Effector memory CD4-positive, alpha-beta T cell (primary cell): ENCODE results near the gene SEL1L3.

Source experiments
- DNase-seq, 3 donors: peaks; one replicate each; pipeline ENCODE4 v3.0.0-alpha.2; 2020
- H3K27ac ChIP-seq: 2 replicates; pipeline ENCODE4 v1.7.0; 2013; ENCODE audit warnings: mild to moderate bottlenecking, low read length, moderate library complexity; ENCODE audit not compliant: insufficient read depth, poor library complexity, severe bottlenecking
- H3K27me3 ChIP-seq: replicated peaks from 2 replicates; pipeline ENCODE4 v1.7.0; 2013; ENCODE audit warnings: mild to moderate bottlenecking, low read length; ENCODE audit not compliant: insufficient read depth, control insufficient read depth, poor library complexity, severe bottlenecking
- H3K36me3 ChIP-seq: 2 replicates; pipeline ENCODE4 v1.7.0; 2013; ENCODE audit warnings: mild to moderate bottlenecking, low read length, moderate library complexity; ENCODE audit not compliant: control insufficient read depth, insufficient read depth
- H3K4me1 ChIP-seq: 2 replicates; pipeline ENCODE4 v1.7.0; 2013; ENCODE audit warnings: low read length, mild to moderate bottlenecking; ENCODE audit not compliant: control insufficient read depth, insufficient read depth, poor library complexity, severe bottlenecking
- H3K4me3 ChIP-seq: 2 replicates; pipeline ENCODE4 v1.7.0; 2013; ENCODE audit warnings: low read length, low read depth, mild to moderate bottlenecking; ENCODE audit not compliant: insufficient read depth, poor library complexity, severe bottlenecking
- H3K9me3 ChIP-seq: 2 replicates; pipeline ENCODE4 v1.7.0; 2013; ENCODE audit warnings: mild to moderate bottlenecking, low read length, moderate library complexity; ENCODE audit not compliant: control insufficient read depth

The SEL1L3 gene

GRCh38 chr4:25811374-25811690, 51.5 kb downstream of the SEL1L3 start:
- peaks cover 38% of the 10 kb centered on the region for H3K36me3 ChIP-seq
- H3K27me3 ChIP-seq: no peaks in the 10 kb centered on the region
- no peaks in the 10 kb centered on the region for H3K9me3 ChIP-seq
- H3K4me1 ChIP-seq: no peaks in the 10 kb centered on the region
- no peak overlapping the region for H3K27ac ChIP-seq
- no peak for DNase-seq
- no peak overlapping the region for H3K4me3 ChIP-seq

- H3K9me3 ChIP-seq: no peaks in the 10 kb centered on the region
- no peaks in the 10 kb centered on the region for H3K27me3 ChIP-seq
- peaks cover 38% of the 10 kb centered on the region for H3K36me3 ChIP-seq
- no peaks in the 10 kb centered on the region for H3K4me1 ChIP-seq
- no peak overlapping the region for H3K27ac ChIP-seq
- no peak for DNase-seq
- no peak overlapping the region for H3K4me3 ChIP-seq
Observed at GRCh38 chr4:25810461-25811373, 52.1 kb downstream of the SEL1L3 start.

GRCh38 chr4:25809996-25810395, 52.8 kb downstream of the SEL1L3 start:
- Histone ChIP-seq H3K4me3 (no peak overlapping the region), H3K9me3 (no peaks in the 10 kb centered on the region), H3K27ac (no peak overlapping the region), H3K36me3 (peaks cover 39% of the 10 kb centered on the region), H3K4me1 (no peaks in the 10 kb centered on the region), H3K27me3 (no peaks in the 10 kb centered on the region)
- DNase-seq: no peak

- H3K9me3 ChIP-seq: no peaks in the 10 kb centered on the region
- H3K36me3 ChIP-seq: peaks cover 49% of the 10 kb centered on the region
- no peak for DNase-seq
- no peak overlapping the region for H3K27ac ChIP-seq
- no peaks in the 10 kb centered on the region for H3K4me1 ChIP-seq
- H3K4me3 ChIP-seq: no peak overlapping the region
- no peaks in the 10 kb centered on the region for H3K27me3 ChIP-seq
Observed at GRCh38 chr4:25807102-25807728, 55.6 kb downstream of the SEL1L3 start.

GRCh38 chr4:25805255-25805860, 57.4 kb downstream of the SEL1L3 start:
- no peaks in the 10 kb centered on the region for H3K4me1 ChIP-seq
- no peak overlapping the region for H3K4me3 ChIP-seq
- DNase-seq: no peak

GRCh38 chr4:25803720-25804225, 59.0 kb downstream of the SEL1L3 start:
- H3K36me3 ChIP-seq: peaks cover 52% of the 10 kb centered on the region
- no peaks in the 10 kb centered on the region for H3K4me1 ChIP-seq
- DNase-seq: no peak
- H3K4me3 ChIP-seq: no peak overlapping the region
- no peaks in the 10 kb centered on the region for H3K27me3 ChIP-seq
- no peak overlapping the region for H3K27ac ChIP-seq
- H3K9me3 ChIP-seq: no peaks in the 10 kb centered on the region

More at GRCh38 chr4:25805255-25805860, 57.4 kb downstream of the SEL1L3 start:
- H3K36me3 ChIP-seq: peaks cover 58% of the 10 kb centered on the region
- no peaks in the 10 kb centered on the region for H3K27me3 ChIP-seq
- no peaks in the 10 kb centered on the region for H3K9me3 ChIP-seq
- H3K27ac ChIP-seq: no peak overlapping the region

- H3K4me3 ChIP-seq: no peak overlapping the region
- no peaks in the 10 kb centered on the region for H3K4me1 ChIP-seq
- no peak overlapping the region for H3K27ac ChIP-seq
- DNase-seq: no peak
- no peaks in the 10 kb centered on the region for H3K27me3 ChIP-seq
- peaks cover 59% of the 10 kb centered on the region for H3K36me3 ChIP-seq
- no peaks in the 10 kb centered on the region for H3K9me3 ChIP-seq
Observed at GRCh38 chr4:25801594-25801993, 61.2 kb downstream of the SEL1L3 start.

GRCh38 chr4:25800245-25800644, 62.5 kb downstream of the SEL1L3 start:
- Histone ChIP-seq H3K27ac (no peak overlapping the region), H3K4me3 (no peak overlapping the region), H3K27me3 (no peaks in the 10 kb centered on the region), H3K36me3 (peaks cover 66% of the 10 kb centered on the region), H3K4me1 (no peaks in the 10 kb centered on the region), H3K9me3 (no peaks in the 10 kb centered on the region)
- no peak for DNase-seq

- no peak for DNase-seq
- Histone ChIP-seq H3K4me3 (no peak overlapping the region), H3K27me3 (no peaks in the 10 kb centered on the region), H3K9me3 (no peaks in the 10 kb centered on the region), H3K27ac (no peak overlapping the region), H3K4me1 (no peaks in the 10 kb centered on the region), H3K36me3 (peaks cover 61% of the 10 kb centered on the region)
Observed at GRCh38 chr4:25799522-25799921, 63.3 kb downstream of the SEL1L3 start.

- Histone ChIP-seq H3K4me3 (no peak overlapping the region), H3K27me3 (no peaks in the 10 kb centered on the region), H3K36me3 (peaks cover 40% of the 10 kb centered on the region), H3K9me3 (no peaks in the 10 kb centered on the region), H3K27ac (no peak overlapping the region), H3K4me1 (no peaks in the 10 kb centered on the region)
- DNase-seq: no peak
Observed at GRCh38 chr4:25797136-25797535, 65.7 kb downstream of the SEL1L3 start.
